Hepatocyte (in vitro differentiated cells): ENCODE measurements around the gene VPS50. TPM values are rescaled to one million over a fixed set of nuclear protein-coding genes. Genes with fewer than 3 reads are reported as not detected.

Experiments used
- DNase-seq: peaks from one replicate; pipeline ENCODE4 v3.0.0-alpha.2; 2016; ENCODE audit warnings: low spot score
- H2AFZ ChIP-seq: fragments of 200-600 bp; sonication (generic); 2 replicates; pipeline ENCODE4 v1.6.0; 2016; ENCODE audit warnings: antibody characterized with exemption, mild to moderate bottlenecking
- H3K27ac ChIP-seq: fragments of 200-600 bp; sonication (generic); 2 replicates; pipeline ENCODE4 v1.5.1; 2016; ENCODE audit warnings: mild to moderate bottlenecking
- H3K27me3 ChIP-seq: fragments of 200-600 bp; sonication (generic); 2 replicates; pipeline ENCODE4 v1.6.1; 2016
- H3K36me3 ChIP-seq: fragments of 200-600 bp; sonication (generic); replicated peaks from 2 replicates; pipeline ENCODE4 v1.5.1; 2016; ENCODE audit warnings: low read depth; ENCODE audit not compliant: insufficient read depth
- H3K4me1 ChIP-seq: fragments of 200-600 bp; sonication (generic); 2 replicates; pipeline ENCODE4 v1.5.1; 2016; ENCODE audit warnings: mild to moderate bottlenecking, moderate library complexity; ENCODE audit not compliant: insufficient read depth
- H3K4me2 ChIP-seq: fragments of 200-600 bp; sonication (generic); 2 replicates; pipeline ENCODE4 v1.6.0; 2016
- H3K4me3 ChIP-seq: fragments of 200-600 bp; sonication (generic); 2 replicates; pipeline ENCODE4 v1.5.1; 2016; ENCODE audit warnings: mild to moderate bottlenecking
- H3K79me2 ChIP-seq: fragments of 200-600 bp; sonication (generic); 2 replicates; pipeline ENCODE4 v1.6.0; 2017; ENCODE audit warnings: mild to moderate bottlenecking
- H3K9me2 ChIP-seq: fragments of 200-600 bp; sonication (generic); replicated peaks from 2 replicates; pipeline ENCODE4 v1.6.0; 2017; ENCODE audit warnings: mild to moderate bottlenecking; ENCODE audit not compliant: insufficient read depth
- H3K9me3 ChIP-seq: fragments of 200-600 bp; sonication (generic); 2 replicates; pipeline ENCODE4 v1.5.1; 2016; ENCODE audit warnings: low read depth, mild to moderate bottlenecking
- H4K20me1 ChIP-seq: fragments of 200-600 bp; sonication (generic); 2 replicates; pipeline ENCODE4 v1.6.0; 2016; ENCODE audit warnings: mild to moderate bottlenecking; ENCODE audit not compliant: insufficient read depth, poor library complexity, severe bottlenecking
- CTCF ChIP-seq: fragments of 200-600 bp; sonication (generic); IDR thresholded peaks from 2 replicates; pipeline ENCODE4 v1.5.1; 2016; ENCODE audit warnings: antibody characterized with exemption, mild to moderate bottlenecking; ENCODE audit not compliant: poor library complexity
- EZH2 ChIP-seq: fragments of 200-600 bp; sonication (generic); IDR thresholded peaks from 2 replicates; pipeline ENCODE4 v1.6.1; 2016; ENCODE audit warnings: antibody characterized with exemption, mild to moderate bottlenecking, borderline replicate concordance
- EZH2phosphoT487 ChIP-seq: fragments of 200-600 bp; sonication (generic); IDR thresholded peaks from one replicate; pipeline ENCODE4 v1.6.1; 2018; ENCODE audit warnings: antibody characterized with exemption, mild to moderate bottlenecking, low read depth, moderate library complexity; ENCODE audit not compliant: unreplicated experiment, severe bottlenecking
- WGBS: methylation state at CpG from one replicate; pipeline ENCODE4 v1.1.6; 2016; ENCODE audit warnings: low lambda C conversion rate; ENCODE audit errors: missing lambda C conversion rate; 5-methylcytosine and 5-hydroxymethylcytosine counted together
- polyA plus RNA-seq: library from polyadenylated mRNA; unstranded; fragments of >200 nt; fragmentation: Nextera tagmentation; extraction: Ambion mirVana; gene quantifications from 2 replicates; pipeline ENCODE4 v1.2.1, GENCODE V29; 2016
- total RNA-seq: library from RNA; depleted of rRNA; stranded (reverse); fragments of >200 nt; gene quantifications from 2 replicates; pipeline ENCODE4 v1.2.3, GENCODE V29; 2014

The VPS50 gene
- total and polyA plus RNA-seq, 2 experiments from 2014 or later = 10.5 to 32.5 TPM

- no peaks in the 10 kb centered on the region for H3K36me3 ChIP-seq
- H3K79me2 ChIP-seq = no peaks in the 10 kb centered on the region
- DNase-seq = no peak
- H3K4me3 ChIP-seq = no peak overlapping the region
- TF ChIP-seq CTCF (no peak), EZH2phosphoT487 (no peak), EZH2 (no peak)
- 95% methylated on average over 2 of the region's 2 CpGs for WGBS
- no peak overlapping the region for H3K4me2 ChIP-seq
- H3K27me3 ChIP-seq = no peaks in the 10 kb centered on the region
- H3K27ac ChIP-seq = no peak overlapping the region
- no peaks in the 10 kb centered on the region for H3K9me3 ChIP-seq
- no peak overlapping the region for H2AFZ ChIP-seq
- H3K4me1 ChIP-seq = no peaks in the 10 kb centered on the region
- H4K20me1 ChIP-seq = no peaks in the 10 kb centered on the region
- no peaks in the 10 kb centered on the region for H3K9me2 ChIP-seq
Measured at GRCh38 chr7:93352881-93353280, 120.7 kb downstream of the VPS50 start.

- Histone ChIP-seq H3K4me3 (no peak overlapping the region), H3K9me3 (no peaks in the 10 kb centered on the region), H3K4me2 (no peak overlapping the region), H3K4me1 (no peaks in the 10 kb centered on the region), H3K27ac (no peak overlapping the region), H3K9me2 (no peaks in the 10 kb centered on the region), H3K36me3 (no peaks in the 10 kb centered on the region), H2AFZ (no peak overlapping the region), H4K20me1 (no peaks in the 10 kb centered on the region), H3K79me2 (no peaks in the 10 kb centered on the region), H3K27me3 (no peaks in the 10 kb centered on the region)
- WGBS = 94% methylated on average over 4 of the region's 4 CpGs
- no peak for TF ChIP-seq EZH2
- TF ChIP-seq EZH2phosphoT487 = no peak
- TF ChIP-seq CTCF = no peak
- DNase-seq = no peak
Measured at GRCh38 chr7:93354815-93355214, 122.6 kb downstream of the VPS50 start.

GRCh38 chr7:93359520-93360198, 127.5 kb downstream of the VPS50 start:
- H3K79me2 ChIP-seq = no peaks in the 10 kb centered on the region
- no peaks in the 10 kb centered on the region for H3K9me3 ChIP-seq
- no peak overlapping the region for H3K4me2 ChIP-seq
- H4K20me1 ChIP-seq = no peaks in the 10 kb centered on the region
- no peak for TF ChIP-seq EZH2
- TF ChIP-seq CTCF = no peak
- TF ChIP-seq EZH2phosphoT487 = no peak
- WGBS = 96% methylated on average over 2 of the region's 2 CpGs
- H3K27me3 ChIP-seq = no peaks in the 10 kb centered on the region
- no peak overlapping the region for H3K27ac ChIP-seq
- no peaks in the 10 kb centered on the region for H3K4me1 ChIP-seq
- H3K4me3 ChIP-seq = no peak overlapping the region
- DNase-seq = peak; percentile 14
- no peaks in the 10 kb centered on the region for H3K36me3 ChIP-seq
- H2AFZ ChIP-seq = no peak overlapping the region
- no peaks in the 10 kb centered on the region for H3K9me2 ChIP-seq

- 96% methylated on average over 1 of the region's 1 CpG for WGBS
- H3K9me3 ChIP-seq = no peaks in the 10 kb centered on the region
Measured at GRCh38 chr7:93361853-93362252, 129.7 kb downstream of the VPS50 start.

More at GRCh38 chr7:93361853-93362252, 129.7 kb downstream of the VPS50 start:
- no peak overlapping the region for H2AFZ ChIP-seq
- no peak overlapping the region for H3K4me2 ChIP-seq
- TF ChIP-seq EZH2phosphoT487 (no peak), CTCF (no peak), EZH2 (no peak)
- H3K79me2 ChIP-seq = no peaks in the 10 kb centered on the region
- DNase-seq = no peak
- H3K4me1 ChIP-seq = no peaks in the 10 kb centered on the region
- H3K36me3 ChIP-seq = no peaks in the 10 kb centered on the region
- no peaks in the 10 kb centered on the region for H4K20me1 ChIP-seq
- no peaks in the 10 kb centered on the region for H3K27me3 ChIP-seq
- H3K27ac ChIP-seq = no peak overlapping the region
- H3K9me2 ChIP-seq = no peaks in the 10 kb centered on the region
- no peak overlapping the region for H3K4me3 ChIP-seq
